BJ (cell line): ENCODE results near the gene PTPRE. TPM values are rescaled to one million over a fixed set of nuclear protein-coding genes. Genes with fewer than 3 reads are reported as not detected.

ENCODE experiments used
- CTCF ChIA-PET: fragments of 350-600 bp; formaldehyde crosslinking; extraction: SDS; loops from one replicate; lab custom pipeline; 2021; ENCODE audit warnings: antibody characterized with exemption, inconsistent platforms; lab: Yijun Ruan, JAX
- POLR2A ChIA-PET: fragments of 300-600 bp; sonication (Branson Sonifier 250); formaldehyde crosslinking; extraction: SDS; loops from one replicate; lab custom pipeline; 2021; ENCODE audit warnings: antibody characterized with exemption; lab: Charles Lee
- DNase-seq: peaks from one replicate; pipeline ENCODE4 v3.0.0-alpha.2; 2011; ENCODE audit warnings: low read depth
- H3K27me3 ChIP-seq: 2 replicates; pipeline ENCODE4 v1.6.0; 2011; ENCODE audit warnings: low read length; ENCODE audit not compliant: control insufficient read depth, insufficient read depth
- H3K36me3 ChIP-seq: 2 replicates; pipeline ENCODE4 v1.5.1; 2011; ENCODE audit warnings: low read length; ENCODE audit not compliant: control insufficient read depth, insufficient read depth
- H3K4me3 ChIP-seq: 2 replicates; pipeline ENCODE4 v1.5.1; 2011; ENCODE audit warnings: low read depth, mild to moderate bottlenecking, control low read depth, low read length
- polyA minus RNA-seq: library from RNA; depleted of rRNA, polyadenylated mRNA; stranded (reverse); fragments of >200 nt; gene quantifications from 2 replicates; pipeline ENCODE4 v1.2.3, GENCODE V29; 2011; rRNA and poly(A)+ RNA removed
- polyA plus RNA-seq: library from polyadenylated mRNA; depleted of rRNA; stranded (reverse); fragments of >200 nt; gene quantifications from 2 replicates; pipeline ENCODE4 v1.2.3, GENCODE V29; 2011; rRNA removed
- TF ChIP-seq, protein P1 (sequence below): IDR thresholded peaks from 2 replicates; pipeline ENCODE4 v1.5.1; 2011; ENCODE audit warnings: low read depth, mild to moderate bottlenecking, control low read depth, inconsistent platforms, low read length, moderate library complexity; ENCODE audit not compliant: insufficient read depth

The PTPRE gene
- polyA plus RNA-seq, result 0.09 and 0.12 TPM in 2 replicates
- polyA minus RNA-seq, result 0.05 and 0.77 TPM in 2 replicates

GRCh38 chr10:127906548-127907377 is at the start of gene PTPRE:
Gene PTPRE (plus strand): TSS chr10:127907103. CDS start chr10:128040882, 133,779 bp downstream.
- Histone ChIP-seq H3K4me3 (peak within 1 kb of the TSS; percentile 28), H3K27me3 (no peaks in the 10 kb centered on the region), H3K36me3 (no peaks in the 10 kb centered on the region)
- TF ChIP-seq, protein P1, sequence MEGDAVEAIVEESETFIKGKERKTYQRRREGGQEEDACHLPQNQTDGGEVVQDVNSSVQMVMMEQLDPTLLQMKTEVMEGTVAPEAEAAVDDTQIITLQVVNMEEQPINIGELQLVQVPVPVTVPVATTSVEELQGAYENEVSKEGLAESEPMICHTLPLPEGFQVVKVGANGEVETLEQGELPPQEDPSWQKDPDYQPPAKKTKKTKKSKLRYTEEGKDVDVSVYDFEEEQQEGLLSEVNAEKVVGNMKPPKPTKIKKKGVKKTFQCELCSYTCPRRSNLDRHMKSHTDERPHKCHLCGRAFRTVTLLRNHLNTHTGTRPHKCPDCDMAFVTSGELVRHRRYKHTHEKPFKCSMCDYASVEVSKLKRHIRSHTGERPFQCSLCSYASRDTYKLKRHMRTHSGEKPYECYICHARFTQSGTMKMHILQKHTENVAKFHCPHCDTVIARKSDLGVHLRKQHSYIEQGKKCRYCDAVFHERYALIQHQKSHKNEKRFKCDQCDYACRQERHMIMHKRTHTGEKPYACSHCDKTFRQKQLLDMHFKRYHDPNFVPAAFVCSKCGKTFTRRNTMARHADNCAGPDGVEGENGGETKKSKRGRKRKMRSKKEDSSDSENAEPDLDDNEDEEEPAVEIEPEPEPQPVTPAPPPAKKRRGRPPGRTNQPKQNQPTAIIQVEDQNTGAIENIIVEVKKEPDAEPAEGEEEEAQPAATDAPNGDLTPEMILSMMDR, result peak; percentile 28; the same call in 1 of the 2 replicates
- POLR2A ChIA-PET, result no interaction called here
- DNase-seq, result no peak
- CTCF ChIA-PET, result interaction anchor here (0.6 to 3.6 kb wide), 24 partner anchors 9 to 244 kb away, joined by 3 to 100 read pairs (median 3); no protein-coding TSS in a partner anchor

DNA sequence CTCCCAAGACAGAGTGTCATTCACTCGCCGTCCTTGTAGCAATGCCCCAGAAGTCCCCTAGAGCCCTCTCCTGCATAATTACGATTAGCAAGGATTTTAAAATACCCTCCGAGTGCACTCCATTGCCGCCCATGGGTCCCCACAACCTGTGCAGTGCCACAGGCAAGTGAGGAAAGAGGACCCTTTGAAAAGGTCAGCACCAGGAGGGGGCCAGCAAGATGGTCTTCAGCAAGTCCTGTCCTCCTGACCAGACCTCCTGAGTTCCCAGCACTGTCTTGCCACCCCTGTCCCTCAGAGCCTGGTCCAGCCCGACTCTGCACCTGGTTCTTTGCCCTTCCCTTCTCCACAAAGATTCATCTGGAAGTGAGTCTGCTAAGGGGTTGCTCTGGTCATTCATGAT is 46.3 kb upstream of the PTPRE start:
- POLR2A ChIA-PET, result no interaction called here
- TF ChIP-seq, protein P1, result no peak
- Histone ChIP-seq H3K36me3 (no peaks in the 10 kb centered on the region), H3K27me3 (no peaks in the 10 kb centered on the region), H3K4me3 (no peak overlapping the region)
- CTCF ChIA-PET, result no interaction called here
- no peak for DNase-seq

DNA sequence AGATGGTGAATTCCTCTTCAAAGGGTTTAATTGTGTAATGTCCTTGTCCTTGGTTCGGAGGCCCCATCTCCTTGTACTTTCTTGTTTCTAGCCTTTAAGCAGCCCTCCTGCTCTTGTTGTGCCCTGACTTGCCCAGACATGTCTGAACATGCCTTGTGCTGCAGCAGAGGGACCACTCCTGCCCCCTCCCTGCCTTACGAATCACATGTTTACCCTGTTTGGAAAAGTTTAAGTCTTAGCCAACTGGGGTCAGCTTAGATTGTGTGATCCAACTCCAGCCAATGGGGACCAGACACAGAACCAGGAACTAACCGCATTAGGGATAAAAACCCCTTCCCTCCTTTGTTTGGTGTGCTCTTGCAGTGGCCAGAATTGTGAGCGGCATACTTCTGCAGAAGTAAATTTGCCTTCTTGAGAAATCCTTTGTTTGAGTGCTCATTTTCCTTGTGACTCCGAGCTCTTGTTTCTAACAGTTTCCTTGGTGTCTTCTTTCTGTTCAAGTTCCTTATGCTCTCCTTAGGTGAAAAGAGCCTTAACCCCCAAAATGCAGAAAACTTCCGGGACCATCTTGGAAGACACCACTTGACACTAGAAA is 43.6 kb upstream of the PTPRE start:
- CTCF ChIA-PET, result interaction anchor here (2.8 kb wide), 1 partner anchor 9 kb away, joined by 17 read pairs; no protein-coding TSS in a partner anchor

DNA sequence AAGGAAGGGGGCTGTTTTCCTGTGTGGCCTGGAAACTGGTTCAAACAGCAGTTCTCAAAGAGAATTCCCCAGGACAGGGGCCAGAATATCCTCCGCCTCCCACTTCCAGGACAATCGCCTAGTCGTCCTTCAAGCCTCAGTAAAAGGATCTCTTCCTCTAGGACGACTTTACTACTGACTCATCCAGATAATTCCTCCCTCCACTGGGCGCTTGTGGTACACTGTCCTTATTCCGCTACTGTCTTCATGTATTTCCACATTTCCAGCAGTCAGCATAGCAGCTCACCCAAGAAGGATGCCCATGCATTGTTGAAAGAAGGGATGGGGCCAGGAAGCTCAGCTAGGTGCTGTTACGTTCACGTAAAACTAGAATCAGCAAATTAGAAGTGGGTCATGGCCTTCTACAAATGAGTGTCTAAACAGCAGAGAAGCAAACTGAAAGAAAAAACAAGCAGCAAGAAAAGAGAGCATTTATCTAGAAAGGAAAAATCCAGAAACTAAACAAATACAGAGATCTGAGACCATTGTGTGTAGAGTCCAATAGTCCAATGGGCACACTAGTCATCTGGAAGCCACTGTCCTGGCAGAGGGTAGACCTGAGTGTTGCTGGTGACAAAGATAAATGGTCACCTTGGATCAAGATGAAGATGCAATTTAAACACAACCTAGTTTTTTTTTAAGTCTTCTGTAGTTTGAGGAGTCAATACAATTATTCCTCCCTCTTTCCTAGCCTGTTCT is 40.5 kb upstream of the PTPRE start:
- Histone ChIP-seq H3K4me3 (no peak overlapping the region), H3K27me3 (no peaks in the 10 kb centered on the region), H3K36me3 (no peaks in the 10 kb centered on the region)
- POLR2A ChIA-PET, result no interaction called here
- TF ChIP-seq, protein P1, result no peak
- CTCF ChIA-PET, result no interaction called here
- DNase-seq, result no peak

More for the DNA sequence above, 43.6 kb upstream of the PTPRE start:
- no peak for DNase-seq
- Histone ChIP-seq H3K4me3 (no peak overlapping the region), H3K27me3 (no peaks in the 10 kb centered on the region), H3K36me3 (no peaks in the 10 kb centered on the region)
- POLR2A ChIA-PET, result no interaction called here
- TF ChIP-seq, protein P1, result no peak
